ENCODE results near the gene GLOD4.

DNA sequence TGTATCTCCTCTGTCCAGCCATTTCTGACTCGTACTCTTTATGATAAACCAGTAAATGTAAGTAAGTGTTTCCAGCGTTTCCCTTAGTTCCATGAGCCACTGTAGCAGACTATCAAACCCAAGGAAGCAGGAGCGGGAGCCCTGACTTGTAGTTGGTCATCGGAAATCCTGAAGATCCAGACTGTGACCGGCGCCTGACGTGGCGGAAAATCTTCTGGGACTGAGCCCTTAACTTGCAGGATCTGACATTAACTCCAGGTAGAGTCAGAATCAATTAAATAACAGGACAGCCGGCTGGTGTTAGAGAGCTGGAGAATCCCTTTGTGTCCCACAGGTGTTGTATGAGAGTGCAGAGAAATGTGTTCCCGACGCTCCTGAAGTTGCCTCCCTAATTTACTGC is 4.0 kb downstream of the GLOD4 start:
- TF ChIP-seq, protein P1, sequence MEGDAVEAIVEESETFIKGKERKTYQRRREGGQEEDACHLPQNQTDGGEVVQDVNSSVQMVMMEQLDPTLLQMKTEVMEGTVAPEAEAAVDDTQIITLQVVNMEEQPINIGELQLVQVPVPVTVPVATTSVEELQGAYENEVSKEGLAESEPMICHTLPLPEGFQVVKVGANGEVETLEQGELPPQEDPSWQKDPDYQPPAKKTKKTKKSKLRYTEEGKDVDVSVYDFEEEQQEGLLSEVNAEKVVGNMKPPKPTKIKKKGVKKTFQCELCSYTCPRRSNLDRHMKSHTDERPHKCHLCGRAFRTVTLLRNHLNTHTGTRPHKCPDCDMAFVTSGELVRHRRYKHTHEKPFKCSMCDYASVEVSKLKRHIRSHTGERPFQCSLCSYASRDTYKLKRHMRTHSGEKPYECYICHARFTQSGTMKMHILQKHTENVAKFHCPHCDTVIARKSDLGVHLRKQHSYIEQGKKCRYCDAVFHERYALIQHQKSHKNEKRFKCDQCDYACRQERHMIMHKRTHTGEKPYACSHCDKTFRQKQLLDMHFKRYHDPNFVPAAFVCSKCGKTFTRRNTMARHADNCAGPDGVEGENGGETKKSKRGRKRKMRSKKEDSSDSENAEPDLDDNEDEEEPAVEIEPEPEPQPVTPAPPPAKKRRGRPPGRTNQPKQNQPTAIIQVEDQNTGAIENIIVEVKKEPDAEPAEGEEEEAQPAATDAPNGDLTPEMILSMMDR (IDR thresholded peaks at IDR 0.05), result no peak
- TF ChIP-seq POLR2A (IDR thresholded peaks at IDR 0.05), result no peak
